A549 (cell line): ENCODE results near the gene GLOD4.

ENCODE experiments used
- CEBPB ChIP-seq, 2 experiments: fragments of >200 bp in 1 of 2; sonication (Bioruptor Twin) in 1 of 2; formaldehyde crosslinking in 1 of 2; IDR thresholded peaks; 2 replicates each; pipeline ENCODE4 v1.6.1; 2012 to 2016
- CTCF ChIP-seq: fragments of >200 bp; sonication (Bioruptor Twin); formaldehyde crosslinking; IDR thresholded peaks from 3 replicates; pipeline ENCODE4 v1.5.1; 2016
- EP300 ChIP-seq, 2 experiments: fragments of >200 bp; sonication (Bioruptor Twin); formaldehyde crosslinking; IDR thresholded peaks; 2 replicates in 1 of 2; 3 replicates in 1 of 2; pipeline ENCODE4 v1.6.1; 2016 to 2017
- ESRRA ChIP-seq: fragments of 150-350 bp; IDR thresholded peaks from 2 replicates; pipeline ENCODE4 v1.6.1; 2014; ENCODE audit warnings: mild to moderate bottlenecking, low read length, borderline replicate concordance
- FOSB ChIP-seq: fragments of 250-450 bp; sonication (Bioruptor Pico); IDR thresholded peaks from 2 replicates; pipeline ENCODE4 v1.5.0; 2020; ENCODE audit warnings: mild to moderate bottlenecking, moderate library complexity
- GATA3 ChIP-seq: IDR thresholded peaks from 2 replicates; pipeline ENCODE4 v1.6.1; 2012; ENCODE audit warnings: borderline replicate concordance
- POLR2A ChIP-seq: IDR thresholded peaks from 2 replicates; pipeline ENCODE4 v1.6.1; 2012; ENCODE audit warnings: mild to moderate bottlenecking, low read length
- RFX5 ChIP-seq: fragments of 450-650 bp; IDR thresholded peaks from 2 replicates; pipeline ENCODE4 v1.7.1; 2014; ENCODE audit warnings: antibody characterized with exemption, mild to moderate bottlenecking, moderate library complexity
- ZFP36 ChIP-seq: fragments of 450-650 bp; IDR thresholded peaks from 2 replicates; pipeline ENCODE4 v1.6.1; 2014; ENCODE audit warnings: borderline replicate concordance; ENCODE audit not compliant: partially characterized antibody
- TF ChIP-seq, protein P1 (sequence below): IDR thresholded peaks from 2 replicates; pipeline ENCODE4 v1.6.1; 2012
- TF ChIP-seq, protein P2 (sequence below): fragments of 200-600 bp; sonication (generic); IDR thresholded peaks from 2 replicates; pipeline ENCODE4 v1.6.1; 2016; ENCODE audit warnings: antibody characterized with exemption, mild to moderate bottlenecking, moderate library complexity

GRCh38 chr17:753418-753817 is 28.7 kb downstream of the GLOD4 start:
- TF ChIP-seq, protein P1, sequence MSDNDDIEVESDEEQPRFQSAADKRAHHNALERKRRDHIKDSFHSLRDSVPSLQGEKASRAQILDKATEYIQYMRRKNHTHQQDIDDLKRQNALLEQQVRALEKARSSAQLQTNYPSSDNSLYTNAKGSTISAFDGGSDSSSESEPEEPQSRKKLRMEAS: no peak
- TF ChIP-seq GATA3 (no peak), FOSB (CRISPR knock-in tag) (no peak), CTCF (no peak), POLR2A (no peak), ESRRA (no peak), EP300 (IDR thresholded peaks at IDR 0.05) (no peak), RFX5 (no peak), ZFP36 (no peak), CEBPB (IDR thresholded peaks at IDR 0.05) (no peak)
- TF ChIP-seq, protein P2, sequence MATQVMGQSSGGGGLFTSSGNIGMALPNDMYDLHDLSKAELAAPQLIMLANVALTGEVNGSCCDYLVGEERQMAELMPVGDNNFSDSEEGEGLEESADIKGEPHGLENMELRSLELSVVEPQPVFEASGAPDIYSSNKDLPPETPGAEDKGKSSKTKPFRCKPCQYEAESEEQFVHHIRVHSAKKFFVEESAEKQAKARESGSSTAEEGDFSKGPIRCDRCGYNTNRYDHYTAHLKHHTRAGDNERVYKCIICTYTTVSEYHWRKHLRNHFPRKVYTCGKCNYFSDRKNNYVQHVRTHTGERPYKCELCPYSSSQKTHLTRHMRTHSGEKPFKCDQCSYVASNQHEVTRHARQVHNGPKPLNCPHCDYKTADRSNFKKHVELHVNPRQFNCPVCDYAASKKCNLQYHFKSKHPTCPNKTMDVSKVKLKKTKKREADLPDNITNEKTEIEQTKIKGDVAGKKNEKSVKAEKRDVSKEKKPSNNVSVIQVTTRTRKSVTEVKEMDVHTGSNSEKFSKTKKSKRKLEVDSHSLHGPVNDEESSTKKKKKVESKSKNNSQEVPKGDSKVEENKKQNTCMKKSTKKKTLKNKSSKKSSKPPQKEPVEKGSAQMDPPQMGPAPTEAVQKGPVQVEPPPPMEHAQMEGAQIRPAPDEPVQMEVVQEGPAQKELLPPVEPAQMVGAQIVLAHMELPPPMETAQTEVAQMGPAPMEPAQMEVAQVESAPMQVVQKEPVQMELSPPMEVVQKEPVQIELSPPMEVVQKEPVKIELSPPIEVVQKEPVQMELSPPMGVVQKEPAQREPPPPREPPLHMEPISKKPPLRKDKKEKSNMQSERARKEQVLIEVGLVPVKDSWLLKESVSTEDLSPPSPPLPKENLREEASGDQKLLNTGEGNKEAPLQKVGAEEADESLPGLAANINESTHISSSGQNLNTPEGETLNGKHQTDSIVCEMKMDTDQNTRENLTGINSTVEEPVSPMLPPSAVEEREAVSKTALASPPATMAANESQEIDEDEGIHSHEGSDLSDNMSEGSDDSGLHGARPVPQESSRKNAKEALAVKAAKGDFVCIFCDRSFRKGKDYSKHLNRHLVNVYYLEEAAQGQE: no peak
